GM10266 (cell line): Measurements from ENCODE around the gene ZNF628.

Experiments
- DNase-seq: peaks from one replicate; pipeline ENCODE4 v3.0.0; 2012; ENCODE audit errors: extremely low spot score
- TF ChIP-seq, protein P1 (sequence below): IDR thresholded peaks from 2 replicates; pipeline ENCODE4 v1.5.1; 2012; ENCODE audit warnings: mild to moderate bottlenecking, low read depth; ENCODE audit not compliant: control insufficient read depth, insufficient read depth; ENCODE audit errors: missing control alignments

Gene ZNF628

DNA sequence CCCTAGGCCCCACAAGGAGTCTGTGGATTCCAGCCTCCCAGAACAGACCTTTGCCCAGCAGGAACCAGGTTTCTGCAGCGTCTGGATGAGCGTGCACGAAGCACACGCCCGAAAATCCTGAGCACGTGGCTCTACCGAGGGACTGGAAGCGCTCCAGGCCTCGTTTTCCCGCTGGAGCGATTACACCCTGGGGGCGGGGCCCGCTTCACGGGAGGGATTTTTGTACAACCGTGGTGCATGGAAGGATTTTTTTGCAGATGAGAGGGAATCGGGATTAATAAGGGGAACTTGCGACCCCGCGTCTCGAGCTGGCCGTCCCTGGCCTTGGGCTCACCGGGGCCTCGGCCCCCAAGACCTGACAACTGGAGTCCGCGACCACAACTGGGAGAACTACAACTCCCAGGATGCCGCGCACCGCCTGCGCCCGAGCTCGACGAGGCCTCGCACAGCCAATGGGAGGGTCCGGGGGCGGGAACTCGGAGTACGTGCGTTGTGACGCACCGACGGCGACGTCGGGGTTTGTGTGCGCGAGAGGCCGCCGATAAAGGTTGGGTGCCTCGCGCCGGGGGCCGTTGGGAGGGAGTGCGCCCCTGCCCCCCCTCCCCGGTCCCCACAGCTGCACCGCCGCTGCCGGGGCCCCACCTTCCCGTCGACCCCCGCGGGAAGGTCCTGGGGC lies at the start of gene ZNF628:
TSS of gene ZNF628 (plus strand) at position 518 of the 676 bp plus-strand sequence. CDS start 3,294 bp downstream, outside the sequence.
- TF ChIP-seq, protein P1, sequence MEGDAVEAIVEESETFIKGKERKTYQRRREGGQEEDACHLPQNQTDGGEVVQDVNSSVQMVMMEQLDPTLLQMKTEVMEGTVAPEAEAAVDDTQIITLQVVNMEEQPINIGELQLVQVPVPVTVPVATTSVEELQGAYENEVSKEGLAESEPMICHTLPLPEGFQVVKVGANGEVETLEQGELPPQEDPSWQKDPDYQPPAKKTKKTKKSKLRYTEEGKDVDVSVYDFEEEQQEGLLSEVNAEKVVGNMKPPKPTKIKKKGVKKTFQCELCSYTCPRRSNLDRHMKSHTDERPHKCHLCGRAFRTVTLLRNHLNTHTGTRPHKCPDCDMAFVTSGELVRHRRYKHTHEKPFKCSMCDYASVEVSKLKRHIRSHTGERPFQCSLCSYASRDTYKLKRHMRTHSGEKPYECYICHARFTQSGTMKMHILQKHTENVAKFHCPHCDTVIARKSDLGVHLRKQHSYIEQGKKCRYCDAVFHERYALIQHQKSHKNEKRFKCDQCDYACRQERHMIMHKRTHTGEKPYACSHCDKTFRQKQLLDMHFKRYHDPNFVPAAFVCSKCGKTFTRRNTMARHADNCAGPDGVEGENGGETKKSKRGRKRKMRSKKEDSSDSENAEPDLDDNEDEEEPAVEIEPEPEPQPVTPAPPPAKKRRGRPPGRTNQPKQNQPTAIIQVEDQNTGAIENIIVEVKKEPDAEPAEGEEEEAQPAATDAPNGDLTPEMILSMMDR: no peak
- peak; percentile 98 for DNase-seq

DNA sequence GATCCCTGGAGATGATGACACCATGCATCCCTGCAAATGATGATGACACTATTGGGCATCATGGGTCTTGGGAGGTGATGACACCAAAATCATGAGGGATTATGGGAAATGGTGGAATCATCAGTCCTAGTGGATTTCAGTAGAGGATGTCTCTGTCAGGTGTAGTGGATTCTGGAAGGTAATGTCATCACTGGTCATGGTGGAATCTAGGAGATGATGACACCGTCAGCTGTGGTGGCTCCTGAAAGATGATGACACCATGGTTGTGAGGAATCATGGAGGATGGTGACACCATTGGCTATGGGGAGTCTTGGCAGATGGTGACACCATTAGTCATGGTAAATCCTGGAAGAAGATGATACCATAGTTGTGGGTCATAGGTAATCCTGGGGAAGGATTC lies 45.2 kb upstream of the ZNF628 start:
- TF ChIP-seq, protein P1: no peak
- DNase-seq: no peak

DNA sequence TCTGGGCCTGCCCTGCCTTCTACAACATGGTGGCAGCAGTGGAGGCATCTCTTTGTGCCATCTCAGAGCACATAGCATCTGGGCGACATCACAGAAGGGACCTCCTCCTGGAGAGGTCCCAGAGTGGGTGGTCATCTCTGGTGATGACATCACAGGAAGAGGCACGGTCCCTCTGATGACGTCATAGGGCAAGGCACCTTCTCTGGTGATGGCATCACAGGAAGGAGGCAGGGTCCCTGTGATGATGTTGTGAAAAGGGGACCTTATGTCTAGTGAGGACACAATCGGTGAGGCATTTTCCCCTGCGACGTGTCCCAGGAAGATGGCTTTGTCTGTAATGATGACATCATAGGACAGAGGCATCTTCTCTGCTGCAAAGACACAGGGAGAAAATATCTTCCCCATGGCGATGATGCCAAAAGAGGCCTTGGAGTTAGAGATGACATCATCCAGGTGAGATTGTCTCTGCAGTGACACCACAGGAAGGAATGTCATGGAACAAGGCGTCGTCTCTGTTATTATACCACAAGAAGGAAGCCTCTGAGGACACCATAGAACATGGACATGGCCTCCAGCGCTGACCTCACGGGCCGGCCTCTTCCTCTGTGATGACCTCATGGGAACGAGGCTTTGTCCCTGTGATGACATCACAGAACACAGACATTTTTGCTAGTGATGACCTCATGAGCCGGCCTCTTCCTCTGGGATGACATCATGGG lies 44.0 kb upstream of the ZNF628 start:
- TF ChIP-seq, protein P1: no peak
- no peak for DNase-seq

DNA sequence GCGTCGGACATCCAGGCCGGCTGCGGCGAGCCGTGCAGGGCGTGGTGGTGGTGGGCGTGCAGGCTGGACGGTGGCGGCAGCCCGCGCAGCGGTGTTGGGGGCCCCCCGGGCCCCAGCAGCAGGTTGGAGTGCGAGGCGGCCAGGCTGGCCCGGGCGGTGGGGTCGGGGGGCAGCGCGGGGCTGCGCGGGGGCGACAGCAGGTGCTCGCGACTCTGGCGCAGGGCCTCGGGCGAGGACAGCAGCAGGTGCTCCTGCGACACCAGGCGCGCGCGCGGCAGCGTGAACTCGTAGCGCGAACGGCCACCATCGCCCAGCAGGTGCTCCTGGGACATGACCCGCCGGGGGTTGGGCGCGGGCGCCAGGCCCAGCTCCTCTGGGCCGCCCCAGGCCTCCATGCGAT lies 43.1 kb upstream of the ZNF628 start:
- no peak for DNase-seq
- TF ChIP-seq, protein P1: no peak

DNA sequence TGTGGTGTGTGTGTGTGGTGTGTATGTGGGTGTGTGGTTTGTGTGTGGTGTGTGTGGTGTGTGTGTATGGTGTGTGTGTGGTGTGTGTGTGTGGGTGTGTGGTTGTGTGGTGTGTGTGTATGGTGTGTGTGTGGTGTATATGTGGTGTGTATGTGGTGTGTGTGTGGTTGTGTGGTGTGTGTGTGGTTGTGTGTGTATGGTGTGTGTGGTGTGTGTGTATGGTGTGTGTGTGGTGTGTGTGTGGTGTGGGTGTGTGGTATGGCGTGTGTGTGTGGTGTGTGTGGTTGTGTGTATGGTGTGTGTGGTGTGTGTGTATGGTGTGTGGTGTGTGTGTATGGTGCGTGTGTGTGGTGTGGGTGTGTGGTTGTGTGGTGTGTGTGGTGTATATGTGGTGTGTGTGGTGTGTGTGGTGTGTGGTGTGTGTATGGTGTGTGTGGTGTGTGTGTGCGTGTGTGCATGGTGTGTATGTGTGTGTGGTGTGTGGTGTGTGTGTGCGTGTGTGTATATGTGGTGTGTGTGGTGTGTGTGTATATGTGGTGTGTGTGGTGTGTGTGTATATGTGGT lies 42.0 kb upstream of the ZNF628 start:
- TF ChIP-seq, protein P1: no peak
- no peak for DNase-seq

DNA sequence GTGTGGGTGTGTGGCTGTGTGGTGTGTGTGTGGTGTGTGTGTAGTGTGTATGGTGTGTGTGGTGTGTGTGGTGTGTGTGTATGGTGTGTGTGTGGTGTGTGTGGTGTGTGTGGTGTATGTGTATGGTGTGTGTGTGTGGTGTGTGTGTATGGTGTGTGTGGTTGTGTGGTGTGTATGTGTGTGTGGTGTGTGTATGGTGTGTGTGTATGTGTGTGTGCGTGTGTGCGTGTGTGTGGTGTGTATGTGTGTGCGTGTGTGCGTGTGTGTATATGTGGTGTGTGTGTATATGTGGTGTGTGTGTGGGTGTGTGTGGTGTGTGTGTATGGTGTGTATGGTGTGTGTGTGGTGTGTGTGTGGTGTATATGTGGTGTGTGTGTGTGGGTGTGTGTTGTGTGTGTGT lies 41.4 kb upstream of the ZNF628 start:
- DNase-seq: no peak
- TF ChIP-seq, protein P1: no peak

DNA sequence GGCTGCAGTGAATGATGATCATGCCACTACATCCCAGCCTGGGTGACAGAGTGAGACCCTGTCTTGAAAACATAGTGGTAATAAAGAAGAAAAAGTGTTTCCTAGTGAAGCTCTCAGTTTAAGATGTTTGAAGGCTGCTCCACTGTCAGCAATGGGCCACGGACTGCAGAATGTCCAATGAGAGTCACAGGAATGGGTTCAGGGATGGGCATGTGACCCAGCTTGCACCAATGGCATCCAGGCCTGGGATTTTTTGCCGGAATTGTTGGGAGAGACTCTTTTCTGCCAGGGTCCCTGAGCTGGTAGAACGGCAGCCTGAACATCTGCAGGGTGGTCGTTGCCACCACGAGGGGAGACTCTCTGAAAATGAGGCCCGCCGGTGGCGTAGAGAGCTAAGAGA lies 39.6 kb upstream of the ZNF628 start:
- no peak for DNase-seq
- TF ChIP-seq, protein P1: no peak
